Bronchial epithelial cell (primary cell): Measurements from ENCODE around the gene CCDC144A. TPM values are rescaled to one million over a fixed set of nuclear protein-coding genes. Genes with fewer than 3 reads are reported as not detected.
"Not testable (repeated sequence)": the region's sequence is repeated elsewhere in the genome, so short reads cannot be mapped to it uniquely, and the experiment has no call there.

Source experiments
- DNase-seq: peaks from one replicate; pipeline ENCODE4 v3.0.0-alpha.2; 2010; ENCODE audit warnings: low read depth
- FAIRE-seq: peaks from 2 replicates; lab custom pipeline; 2011; peaks lifted over from hg19 to GRCh38; lab: Jason Lieb, UNC
- H3K27me3 ChIP-seq: 2 replicates; pipeline ENCODE4 v1.5.1; 2011; ENCODE audit warnings: low read length; ENCODE audit not compliant: control insufficient read depth, insufficient read depth
- H3K36me3 ChIP-seq: 2 replicates; pipeline ENCODE4 v1.5.1; 2011; ENCODE audit warnings: low read length; ENCODE audit not compliant: control insufficient read depth, insufficient read depth
- H3K4me3 ChIP-seq: 2 replicates; pipeline ENCODE4 v1.5.1; 2011; ENCODE audit warnings: mild to moderate bottlenecking, low read depth, low read length, control low read depth
- total RNA-seq: library from RNA; depleted of rRNA; stranded (reverse); fragments of >200 nt; gene quantifications from 2 replicates; pipeline ENCODE4 v1.2.1, GENCODE V29; 2014
- TF ChIP-seq, protein P1 (sequence below): IDR thresholded peaks from 2 replicates; pipeline ENCODE4 v1.5.1; 2011; ENCODE audit warnings: mild to moderate bottlenecking, moderate library complexity, low read length, control low read depth, inconsistent platforms; ENCODE audit not compliant: insufficient read depth, severe bottlenecking

Gene CCDC144A
- total RNA-seq, 1 donor from 2014 or later, result 2.1 TPM

DNA sequence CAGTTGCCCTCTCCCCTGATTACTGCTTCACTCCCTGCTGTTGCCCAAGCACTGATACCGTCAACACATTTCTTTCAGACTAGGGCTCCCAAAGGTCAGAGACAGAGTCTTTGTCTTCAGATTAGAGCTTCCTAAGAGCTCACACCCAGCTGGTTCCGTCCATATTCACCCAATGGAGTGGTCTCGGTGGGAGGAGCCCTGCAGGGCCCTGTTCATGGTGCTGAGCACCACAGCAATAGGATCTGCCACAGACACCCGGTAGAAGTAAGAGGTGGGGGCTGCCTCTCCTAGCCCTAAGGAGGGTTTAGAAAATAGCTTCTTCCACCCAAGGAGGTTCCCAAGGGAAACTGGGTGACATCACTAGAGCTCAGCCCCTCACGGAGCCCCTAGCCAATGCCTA lies 128.3 kb downstream of the CCDC144A start:
- Histone ChIP-seq H3K4me3 (no peak overlapping the region), H3K36me3 (no peaks in the 10 kb centered on the region)
- TF ChIP-seq, protein P1, sequence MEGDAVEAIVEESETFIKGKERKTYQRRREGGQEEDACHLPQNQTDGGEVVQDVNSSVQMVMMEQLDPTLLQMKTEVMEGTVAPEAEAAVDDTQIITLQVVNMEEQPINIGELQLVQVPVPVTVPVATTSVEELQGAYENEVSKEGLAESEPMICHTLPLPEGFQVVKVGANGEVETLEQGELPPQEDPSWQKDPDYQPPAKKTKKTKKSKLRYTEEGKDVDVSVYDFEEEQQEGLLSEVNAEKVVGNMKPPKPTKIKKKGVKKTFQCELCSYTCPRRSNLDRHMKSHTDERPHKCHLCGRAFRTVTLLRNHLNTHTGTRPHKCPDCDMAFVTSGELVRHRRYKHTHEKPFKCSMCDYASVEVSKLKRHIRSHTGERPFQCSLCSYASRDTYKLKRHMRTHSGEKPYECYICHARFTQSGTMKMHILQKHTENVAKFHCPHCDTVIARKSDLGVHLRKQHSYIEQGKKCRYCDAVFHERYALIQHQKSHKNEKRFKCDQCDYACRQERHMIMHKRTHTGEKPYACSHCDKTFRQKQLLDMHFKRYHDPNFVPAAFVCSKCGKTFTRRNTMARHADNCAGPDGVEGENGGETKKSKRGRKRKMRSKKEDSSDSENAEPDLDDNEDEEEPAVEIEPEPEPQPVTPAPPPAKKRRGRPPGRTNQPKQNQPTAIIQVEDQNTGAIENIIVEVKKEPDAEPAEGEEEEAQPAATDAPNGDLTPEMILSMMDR, result no peak

DNA sequence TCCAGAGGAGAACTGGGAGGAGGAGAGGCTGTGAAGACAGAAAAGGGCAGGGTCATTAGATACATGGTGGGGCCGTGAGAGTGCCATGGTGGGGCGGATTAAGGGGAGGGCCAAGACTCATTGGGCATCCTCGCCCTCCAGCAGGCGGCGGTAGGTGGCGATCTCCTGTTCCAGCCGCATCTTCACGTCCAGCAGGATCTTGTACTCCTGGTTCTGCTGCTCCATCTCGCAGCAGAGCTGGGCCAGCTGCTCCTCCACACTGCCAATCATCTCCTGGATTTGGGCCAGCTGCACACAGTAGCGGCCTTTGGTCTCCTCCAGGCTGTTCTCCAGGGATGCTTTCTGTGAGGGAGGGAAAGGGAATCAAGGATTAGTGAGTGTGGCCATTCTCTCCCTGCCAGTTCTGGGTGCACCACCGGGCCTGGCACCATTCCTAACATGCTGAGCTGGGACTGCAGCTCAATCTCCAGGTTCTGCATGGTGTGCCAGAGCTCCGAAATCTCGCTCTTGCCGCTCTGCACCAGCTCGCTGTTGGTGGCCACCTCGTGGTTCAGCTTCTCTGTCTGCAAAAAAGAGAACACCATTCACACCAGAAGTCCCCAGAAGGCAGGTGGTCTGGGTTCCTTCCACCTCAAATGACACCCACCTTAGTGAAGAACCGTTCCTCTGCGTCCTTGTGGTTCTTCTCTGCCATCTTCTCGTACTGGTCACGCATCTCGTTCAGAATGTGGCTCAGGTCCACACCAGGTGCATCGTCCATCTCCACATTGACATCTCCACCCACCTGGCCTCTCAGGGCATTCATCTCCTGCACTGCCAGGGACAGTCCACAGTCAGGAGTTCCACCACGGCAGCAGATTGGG lies 129.0 kb downstream of the CCDC144A start:
- FAIRE-seq (peak; percentile 7), DNase-seq (no peak)
- Histone ChIP-seq H3K27me3 (no peaks in the 10 kb centered on the region), H3K36me3 (no peaks in the 10 kb centered on the region), H3K4me3 (no peak overlapping the region)
- TF ChIP-seq, protein P1, result no peak

More for the DNA sequence above, 128.3 kb downstream of the CCDC144A start:
- DNase-seq, result no peak
- H3K27me3 ChIP-seq, result no peaks in the 10 kb centered on the region
- FAIRE-seq, result no peak

DNA sequence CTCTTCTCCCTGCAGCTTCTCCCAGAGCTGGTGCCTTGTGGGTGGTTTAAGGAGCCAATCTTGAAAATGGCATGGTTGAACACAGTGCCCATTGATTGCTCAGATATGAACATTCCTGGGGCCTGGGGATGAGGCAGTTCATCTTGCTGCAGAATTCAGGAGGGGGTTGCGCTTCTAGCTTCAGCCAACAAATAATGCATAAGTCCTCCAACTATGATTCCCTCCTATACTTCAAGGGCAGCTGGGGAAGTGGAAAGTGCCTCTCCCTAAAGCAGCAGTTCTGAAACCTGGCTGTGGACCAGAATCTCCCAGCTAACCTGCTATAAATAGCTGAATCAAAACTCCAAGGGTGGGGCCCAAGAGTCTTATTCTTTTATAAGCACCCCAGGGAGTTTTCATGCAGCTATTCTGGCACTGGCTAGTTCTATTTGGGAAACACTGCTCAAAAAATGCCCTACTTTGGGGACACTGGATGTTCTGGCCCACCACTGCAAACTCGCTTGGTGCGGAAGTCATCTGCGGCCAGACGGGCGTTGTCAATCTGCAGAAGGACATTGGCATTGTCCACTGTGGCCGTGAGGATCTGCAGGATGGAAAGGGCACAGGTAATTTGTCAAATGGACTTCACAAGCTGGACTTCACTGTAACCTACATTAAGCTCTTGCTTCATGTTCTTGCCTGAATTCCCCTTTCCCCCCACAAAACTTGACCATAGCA lies 130.3 kb downstream of the CCDC144A start:
- Histone ChIP-seq H3K4me3 (no peak overlapping the region), H3K36me3 (no peaks in the 10 kb centered on the region), H3K27me3 (no peaks in the 10 kb centered on the region)
- FAIRE-seq (no peak), DNase-seq (no peak)
- TF ChIP-seq, protein P1, result no peak

DNA sequence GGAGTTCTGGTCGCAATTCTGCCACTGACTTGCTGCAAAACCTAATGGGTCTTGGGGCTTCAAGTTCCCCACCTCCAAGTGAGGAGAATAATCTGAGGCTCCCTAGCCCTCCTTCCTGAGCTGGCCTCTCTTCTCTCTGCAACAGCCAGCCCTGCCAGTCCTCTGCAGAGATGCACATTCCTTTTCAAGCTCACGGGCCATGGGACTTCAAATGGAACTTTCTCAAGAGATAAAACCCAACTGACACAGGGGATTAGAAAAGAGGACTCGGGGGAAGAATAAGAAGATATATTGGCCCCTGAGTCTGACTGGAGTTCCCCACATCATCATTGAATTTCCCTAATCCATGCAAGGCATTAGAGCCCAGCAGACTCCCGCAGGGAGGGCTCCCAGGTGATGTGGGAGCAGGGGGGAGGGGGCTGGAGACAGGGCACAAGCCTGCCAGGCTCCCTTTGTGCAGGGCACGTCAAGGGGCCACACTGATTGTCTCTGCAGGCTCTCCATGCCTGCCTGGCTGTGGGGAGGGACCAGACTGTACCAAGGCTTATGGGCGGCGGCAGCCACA lies 131.0 kb downstream of the CCDC144A start:
- no peak for DNase-seq
- no peak for FAIRE-seq
- Histone ChIP-seq H3K4me3 (no peak overlapping the region), H3K27me3 (no peaks in the 10 kb centered on the region), H3K36me3 (no peaks in the 10 kb centered on the region)
- TF ChIP-seq, protein P1, result no peak

DNA sequence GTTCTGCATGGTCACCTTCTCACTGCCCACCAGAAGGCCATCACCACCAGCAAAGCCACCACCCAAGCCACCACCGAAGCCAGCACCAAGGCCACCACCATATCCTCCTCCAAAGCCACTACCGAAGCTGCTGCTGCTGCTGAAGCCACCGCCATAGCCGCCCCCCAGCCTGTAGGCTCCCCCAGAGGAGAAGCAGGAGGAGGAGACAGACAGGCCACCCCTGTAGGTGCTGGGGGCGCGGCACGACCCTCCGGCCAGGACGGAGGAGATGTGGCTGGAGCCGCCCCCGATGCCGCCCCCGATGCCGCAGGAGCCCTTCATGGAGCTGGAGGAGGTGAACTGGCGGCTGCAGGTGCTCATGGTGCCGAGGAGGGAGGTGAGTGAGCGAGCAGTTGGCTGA lies 132.1 kb downstream of the CCDC144A start:
- FAIRE-seq, H3K4me3 ChIP-seq, DNase-seq, H3K36me3 ChIP-seq, H3K27me3 ChIP-seq: not testable (repeated sequence)

DNA sequence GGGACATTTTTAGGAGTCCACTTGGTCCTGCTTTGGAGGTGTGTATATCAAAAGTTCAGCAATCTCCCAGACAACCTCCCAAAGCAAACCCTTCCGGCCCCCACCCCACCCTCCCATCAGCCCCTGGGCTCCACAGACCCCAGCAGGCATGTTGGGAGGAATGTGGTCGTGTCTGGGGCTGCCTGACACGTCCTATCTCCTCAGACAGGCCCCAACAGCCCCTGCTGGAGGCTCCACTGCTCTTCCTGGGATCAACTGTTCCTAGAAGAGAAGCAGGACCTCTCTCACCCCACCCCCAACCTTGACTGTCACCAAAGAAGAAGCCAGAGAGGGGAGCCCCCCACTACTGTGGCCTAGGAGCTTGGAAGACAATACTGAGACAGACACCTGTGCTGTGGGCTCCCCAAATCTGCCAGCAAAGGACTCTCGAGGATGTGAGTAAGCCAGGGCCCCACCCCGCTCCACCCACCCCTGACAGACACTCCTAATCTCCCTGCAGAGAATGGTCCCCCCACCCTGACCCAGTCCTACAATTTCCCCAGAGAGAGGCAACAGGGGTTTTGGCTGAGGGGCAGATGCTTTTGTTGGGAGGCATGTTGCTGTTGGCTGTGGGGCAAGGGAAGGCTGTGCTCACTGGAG lies 133.8 kb downstream of the CCDC144A start:
- H3K4me3 ChIP-seq, FAIRE-seq, H3K27me3 ChIP-seq, H3K36me3 ChIP-seq: not testable (repeated sequence)
- DNase-seq, result peak; percentile 37

Other genes with a start within 250 kb of the CCDC144A start
- 0.13 TPM in 1 of 2 replicates, not detected in the other for gene LRRC75A, start 198.0 kb upstream of the CCDC144A start, total RNA-seq
- 2.7 and 3.4 TPM in 2 replicates for gene ZNF287, start 121.0 kb upstream of the CCDC144A start, total RNA-seq
- 5.0 and 5.8 TPM in 2 replicates for gene ZNF624, start 36.4 kb upstream of the CCDC144A start, total RNA-seq